Adrenal gland (tissue), 12 donors: ENCODE results near the gene PDE6B. TPM values are rescaled to one million over a fixed set of nuclear protein-coding genes. Genes with fewer than 3 reads are reported as not detected.
A peak's percentile ranks its signal among the peaks of the same experiment; 100 is the strongest.

Experiments used
- DNase-seq, 7 donors: peaks; one replicate each; pipeline ENCODE4 v3.0.0-alpha.2; 2019 to 2020
- H3K27ac ChIP-seq, 5 donors: fragments of 200-600 bp; sonication (generic) in 4 of 5; 1 replicate in 3 of 5; 2 replicates in 2 of 5; pipeline versions ENCODE4 v1.5.1 to v1.8.0; 2016 to 2020; ENCODE audit warnings: mild to moderate bottlenecking in 1 of 5
- H3K27me3 ChIP-seq: fragments of 200-600 bp; 2 replicates; pipeline ENCODE4 v1.8.0; 2021
- H3K36me3 ChIP-seq, 2 donors: fragments of 200-600 bp; replicated peaks in 1 of 2; 1 replicate in 1 of 2; 2 replicates in 1 of 2; pipeline versions ENCODE4 v1.5.1 to v1.8.0; 2018 to 2022
- H3K4me1 ChIP-seq, 2 donors: fragments of 200-600 bp; replicated peaks in 1 of 2; 1 replicate in 1 of 2; 2 replicates in 1 of 2; pipeline versions ENCODE4 v1.5.1 to v1.8.0; 2018 to 2021
- H3K4me3 ChIP-seq, 4 donors: fragments of 200-600 bp; sonication (generic) in 3 of 4; one replicate each; pipeline ENCODE4 v1.5.1; 2016 to 2018
- H3K9me3 ChIP-seq, 3 donors: fragments of 200-600 bp; sonication (generic) in 1 of 3; replicated peaks in 1 of 3; 1 replicate in 2 of 3; 2 replicates in 1 of 3; pipeline versions ENCODE4 v1.5.1 to v1.8.0; 2016 to 2021
- POLR2A ChIP-seq, 2 donors: fragments of 450-650 bp; IDR thresholded peaks; one replicate each; pipeline ENCODE4 v1.6.1; 2017; ENCODE audit warnings: antibody characterized with exemption in 2 of 2, mild to moderate bottlenecking in 2 of 2, moderate library complexity in 1 of 2
- WGBS, 4 donors: extraction: QIAGEN DNeasy Blood & Tissue Kit in 2 of 4; methylation state at CpG; one replicate each; pipeline versions ENCODE4 v1.1.5 to v1.1.7; 2013 to 2017; 5-methylcytosine and 5-hydroxymethylcytosine counted together
- intact Hi-C, 2 donors: fragments of 100-400 bp; cut with DNase I; formaldehyde crosslinking; loops; one replicate each; pipeline versions ENCODE4 v1.14.1 to v1.15.0; 2022 to 2023
- polyA plus RNA-seq, 3 donors: library from polyadenylated mRNA; stranded (reverse); fragments of 200-250 nt in 2 of 3; fragments of 350-450 nt in 1 of 3; fragmentation: Illumina TruSeq in 1 of 3; extraction: RNeasy Lipid Tissue Mini Kit (QIAGEN cat#74804) in 1 of 3; gene quantifications; one replicate each; pipeline ENCODE4 v1.2.3, GENCODE V29; 2013 to 2014
- total RNA-seq, 9 donors: library from RNA; depleted of rRNA in 4 of 9; stranded (reverse); fragments of >200 nt in 4 of 9; fragments of 120-200 nt in 1 of 9; fragmentation: NEBNext Ultra II Directional in 1 of 9; extraction: Animal tissue kit (Norgen Biotek cat#: 25700) in 1 of 9; gene quantifications; one replicate each; pipeline versions ENCODE4 v1.1.0 to v1.2.4, GENCODE V29; 2013 to 2023
- TF ChIP-seq, protein P1 (sequence below), 6 experiments: fragments of 450-650 bp in 4 of 6; fragments of 200-600 bp in 2 of 6; sonication (generic) in 1 of 6; IDR thresholded peaks; 1 replicate in 5 of 6; 2 replicates in 1 of 6; pipeline versions ENCODE4 v1.5.1 to v1.8.0; 2016 to 2021; ENCODE audit warnings: antibody characterized with exemption in 6 of 6, mild to moderate bottlenecking in 2 of 6, moderate library complexity in 1 of 6
- donor health status: healthy with polysubstance abuse.
- donor health status: Bipolar disorder and iron deficiency.
- donor health status: DM: yes; HTN: yes; CAD: no.
- donor health status: DM: no; HTN: no; CAD: no.
- donor health status: DM: no; HTN: no; CAD: no.
- donor health status: DM: yes; HTN: yes; CAD: no.

Gene PDE6B
- total and polyA plus RNA-seq, 12 donors: 0.68 to 26.6 (median 1.9) TPM; not detected in 2

DNA sequence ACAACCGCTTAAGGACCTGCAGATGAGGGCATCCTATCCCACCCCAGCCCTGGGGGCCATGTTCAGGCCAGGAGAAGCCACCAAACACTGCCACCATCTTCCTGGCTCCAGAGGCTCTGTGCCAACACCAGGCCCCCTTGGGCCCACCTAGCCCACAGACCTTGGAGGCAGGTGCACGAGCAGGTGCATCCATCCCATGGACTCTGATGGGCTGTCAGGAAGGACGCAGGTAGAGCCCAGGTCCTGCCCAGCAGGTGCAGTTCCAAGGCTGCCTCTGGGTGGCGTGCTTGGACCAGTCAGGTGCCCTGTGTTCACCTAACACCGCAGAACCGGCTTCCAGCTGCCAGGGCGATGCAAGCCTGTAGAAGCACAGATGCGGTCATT lies 22.8 kb upstream of the PDE6B start:
- H3K27ac ChIP-seq: no peak overlapping the region
- no peaks in the 10 kb centered on the region for H3K36me3 ChIP-seq
- H3K4me1 ChIP-seq: no peaks in the 10 kb centered on the region
- intact Hi-C loops: no loop called here
- H3K27me3 ChIP-seq: peaks cover 10% of the 10 kb centered on the region
- TF ChIP-seq, protein P1, sequence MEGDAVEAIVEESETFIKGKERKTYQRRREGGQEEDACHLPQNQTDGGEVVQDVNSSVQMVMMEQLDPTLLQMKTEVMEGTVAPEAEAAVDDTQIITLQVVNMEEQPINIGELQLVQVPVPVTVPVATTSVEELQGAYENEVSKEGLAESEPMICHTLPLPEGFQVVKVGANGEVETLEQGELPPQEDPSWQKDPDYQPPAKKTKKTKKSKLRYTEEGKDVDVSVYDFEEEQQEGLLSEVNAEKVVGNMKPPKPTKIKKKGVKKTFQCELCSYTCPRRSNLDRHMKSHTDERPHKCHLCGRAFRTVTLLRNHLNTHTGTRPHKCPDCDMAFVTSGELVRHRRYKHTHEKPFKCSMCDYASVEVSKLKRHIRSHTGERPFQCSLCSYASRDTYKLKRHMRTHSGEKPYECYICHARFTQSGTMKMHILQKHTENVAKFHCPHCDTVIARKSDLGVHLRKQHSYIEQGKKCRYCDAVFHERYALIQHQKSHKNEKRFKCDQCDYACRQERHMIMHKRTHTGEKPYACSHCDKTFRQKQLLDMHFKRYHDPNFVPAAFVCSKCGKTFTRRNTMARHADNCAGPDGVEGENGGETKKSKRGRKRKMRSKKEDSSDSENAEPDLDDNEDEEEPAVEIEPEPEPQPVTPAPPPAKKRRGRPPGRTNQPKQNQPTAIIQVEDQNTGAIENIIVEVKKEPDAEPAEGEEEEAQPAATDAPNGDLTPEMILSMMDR (IDR thresholded peaks at IDR 0.05): peak in 5 of 6 experiments; percentile 36 to 64 (median 41)
- no peak for TF ChIP-seq POLR2A (IDR thresholded peaks at IDR 0.05)
- no peaks in the 10 kb centered on the region for H3K9me3 ChIP-seq
- no peak overlapping the region for H3K4me3 ChIP-seq
- peak in 6 of 7 donors; percentile 38 to 67 (median 66) for DNase-seq
- 17 to 83% (median 17%) methylated on average over 1 to 8 of the region's 8 CpGs for WGBS, 4 donors

DNA sequence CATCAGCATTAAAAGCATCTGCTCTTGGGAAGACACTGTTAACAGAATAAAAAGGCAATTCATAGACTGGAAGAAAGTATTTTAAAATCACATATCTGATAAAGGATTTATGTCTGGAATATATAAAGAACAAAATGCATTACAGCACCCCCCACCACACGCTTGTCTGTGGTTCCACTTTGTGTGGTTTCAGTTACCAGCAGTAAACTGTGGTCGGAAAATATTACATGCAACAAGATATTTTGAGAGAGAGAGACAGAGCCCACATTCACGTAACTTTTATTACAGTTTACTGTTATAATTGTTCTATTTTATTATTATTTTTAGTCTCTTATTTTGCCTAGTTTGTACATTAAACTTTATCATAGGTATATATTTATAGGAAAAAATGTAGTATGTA lies 21.2 kb upstream of the PDE6B start:
- Histone ChIP-seq H3K27ac (no peak overlapping the region), H3K9me3 (no peaks in the 10 kb centered on the region), H3K36me3 (no peaks in the 10 kb centered on the region), H3K4me3 (no peak overlapping the region), H3K27me3 (peaks cover 10% of the 10 kb centered on the region), H3K4me1 (no peaks in the 10 kb centered on the region)
- no peak for DNase-seq
- TF ChIP-seq, protein P1 (IDR thresholded peaks at IDR 0.05): no peak
- no peak for TF ChIP-seq POLR2A (IDR thresholded peaks at IDR 0.05)
- WGBS, 4 donors: 50 to 71% (median 66%) methylated on average over 3 of the region's 3 CpGs
- intact Hi-C loops: no loop called here

DNA sequence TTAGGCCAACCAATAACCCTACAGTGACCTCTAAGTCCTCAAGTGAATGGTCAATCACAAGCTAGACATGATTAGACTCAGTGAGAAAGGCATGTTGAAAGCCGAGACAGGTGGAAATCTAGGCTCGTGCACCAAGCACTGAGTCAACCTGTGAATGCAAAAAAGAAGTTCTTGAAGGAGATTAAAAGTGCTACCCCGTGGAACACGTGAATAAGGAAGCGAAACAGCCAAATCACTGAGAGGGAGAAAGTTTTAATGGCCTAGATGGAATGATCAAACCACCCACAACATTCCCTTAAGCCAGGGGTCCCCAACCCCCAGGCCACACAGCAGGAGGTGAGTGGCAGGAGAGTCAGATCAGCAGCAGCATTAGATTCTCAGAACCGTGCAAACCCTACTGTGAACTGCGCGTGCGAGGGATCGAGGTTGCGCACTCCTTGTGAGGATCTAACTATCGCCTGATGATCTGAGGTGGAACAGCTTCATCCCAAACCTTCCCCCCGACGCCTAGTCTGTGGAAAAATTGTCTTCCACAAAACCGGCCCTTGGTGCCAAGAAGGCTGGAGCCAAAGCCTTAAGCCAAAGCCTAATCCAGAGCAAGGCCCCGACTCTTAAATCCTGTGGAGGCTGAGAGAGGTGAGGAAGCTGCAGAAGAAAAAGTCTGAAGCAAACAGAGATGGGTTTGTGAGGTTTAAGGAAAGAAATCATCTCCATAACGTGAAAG lies 19.5 kb upstream of the PDE6B start:
- H3K9me3 ChIP-seq: no peaks in the 10 kb centered on the region

DNA sequence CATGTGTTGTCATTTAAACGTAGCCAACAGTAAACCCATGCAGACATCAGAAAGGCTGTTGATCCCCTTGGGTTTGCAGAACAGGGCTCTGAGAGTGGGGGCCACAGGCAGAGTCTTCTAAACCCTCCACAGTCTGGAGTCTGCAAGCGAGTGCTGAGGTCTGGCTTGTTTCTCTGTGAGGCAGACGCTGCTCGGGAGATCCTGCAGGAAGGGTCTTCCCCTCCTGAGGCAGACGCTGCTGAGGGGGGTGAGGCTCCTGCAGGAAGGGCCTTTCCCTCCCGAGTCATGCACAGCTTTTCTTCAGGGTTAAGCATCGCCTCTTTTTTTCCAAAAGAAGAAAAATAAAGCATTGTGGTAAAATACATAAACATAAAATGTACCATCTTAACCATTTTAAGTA lies 17.1 kb upstream of the PDE6B start:
- no peaks in the 10 kb centered on the region for H3K4me1 ChIP-seq
- H3K36me3 ChIP-seq: no peaks in the 10 kb centered on the region
- H3K9me3 ChIP-seq: no peaks in the 10 kb centered on the region
- no peak for TF ChIP-seq POLR2A (IDR thresholded peaks at IDR 0.05)
- TF ChIP-seq, protein P1 (IDR thresholded peaks at IDR 0.05): no peak
- 33 to 37% (median 35%) methylated on average over 6 to 7 of the region's 7 CpGs for WGBS, 4 donors
- peak in 1 of 7 donors; percentile 24 for DNase-seq
- H3K27me3 ChIP-seq: peaks cover 10% of the 10 kb centered on the region
- no peak overlapping the region for H3K27ac ChIP-seq
- intact Hi-C loops: no loop called here
- H3K4me3 ChIP-seq: no peak overlapping the region

More for the DNA sequence above, 19.5 kb upstream of the PDE6B start:
- no peak overlapping the region for H3K4me3 ChIP-seq
- peaks cover 10% of the 10 kb centered on the region for H3K27me3 ChIP-seq
- H3K36me3 ChIP-seq: no peaks in the 10 kb centered on the region
- intact Hi-C loops: no loop called here
- no peak overlapping the region for H3K27ac ChIP-seq
- peak in 1 of 7 donors; percentile 15 for DNase-seq
- H3K4me1 ChIP-seq: no peaks in the 10 kb centered on the region
- no peak for TF ChIP-seq POLR2A (IDR thresholded peaks at IDR 0.05)
- TF ChIP-seq, protein P1 (IDR thresholded peaks at IDR 0.05): no peak
- 79 to 89% (median 81%) methylated on average over 17 of the region's 17 CpGs for WGBS, 4 donors
